Measurements from ENCODE around the gene CYP39A1.

DNA sequence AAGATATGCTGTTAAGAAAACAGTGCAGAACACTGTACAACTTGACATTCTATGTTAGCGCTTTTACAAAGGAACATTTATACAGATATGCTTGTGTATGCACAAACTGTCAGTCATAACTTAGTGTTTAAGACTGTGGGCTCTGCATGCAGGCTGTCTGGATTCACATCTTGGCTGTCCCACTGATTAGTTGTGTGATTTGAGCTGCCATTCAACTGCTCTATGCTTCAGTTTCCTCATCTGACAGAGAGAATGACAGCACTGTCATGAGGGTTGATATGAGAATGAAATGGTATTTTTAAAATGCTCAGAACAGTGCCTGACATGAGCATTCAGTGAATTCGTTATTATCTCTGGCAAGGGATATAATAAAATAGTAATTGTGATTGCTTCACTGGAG, 8.9 kb upstream of the CYP39A1 start:
- TF ChIP-seq, protein P1, sequence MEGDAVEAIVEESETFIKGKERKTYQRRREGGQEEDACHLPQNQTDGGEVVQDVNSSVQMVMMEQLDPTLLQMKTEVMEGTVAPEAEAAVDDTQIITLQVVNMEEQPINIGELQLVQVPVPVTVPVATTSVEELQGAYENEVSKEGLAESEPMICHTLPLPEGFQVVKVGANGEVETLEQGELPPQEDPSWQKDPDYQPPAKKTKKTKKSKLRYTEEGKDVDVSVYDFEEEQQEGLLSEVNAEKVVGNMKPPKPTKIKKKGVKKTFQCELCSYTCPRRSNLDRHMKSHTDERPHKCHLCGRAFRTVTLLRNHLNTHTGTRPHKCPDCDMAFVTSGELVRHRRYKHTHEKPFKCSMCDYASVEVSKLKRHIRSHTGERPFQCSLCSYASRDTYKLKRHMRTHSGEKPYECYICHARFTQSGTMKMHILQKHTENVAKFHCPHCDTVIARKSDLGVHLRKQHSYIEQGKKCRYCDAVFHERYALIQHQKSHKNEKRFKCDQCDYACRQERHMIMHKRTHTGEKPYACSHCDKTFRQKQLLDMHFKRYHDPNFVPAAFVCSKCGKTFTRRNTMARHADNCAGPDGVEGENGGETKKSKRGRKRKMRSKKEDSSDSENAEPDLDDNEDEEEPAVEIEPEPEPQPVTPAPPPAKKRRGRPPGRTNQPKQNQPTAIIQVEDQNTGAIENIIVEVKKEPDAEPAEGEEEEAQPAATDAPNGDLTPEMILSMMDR (IDR thresholded peaks at IDR 0.05): no peak
- TF ChIP-seq POLR2A (IDR thresholded peaks at IDR 0.05): no peak
- TF ChIP-seq POLR2AphosphoS5 (IDR thresholded peaks at IDR 0.05; ENCODE audit: insufficient read depth in 1 of 2, low read depth in 1 of 2): no peak

Data from vagina (tissue), 2 donors.